NCI-H146 treated with DMSO at 0.1 percent for 48 hours (cell line): Measurements from ENCODE around the gene LACC1.

Source experiments
- DNase-seq: peaks from one replicate; lab custom pipeline; 2025; ENCODE audit not compliant: unreplicated experiment; lab: John Stamatoyannopoulos, UW

Gene LACC1

GRCh38 chr13:43883631-43884030, 3.9 kb downstream of the LACC1 start:
- DNase-seq, result no peak

GRCh38 chr13:43884222-43884621, 4.5 kb downstream of the LACC1 start:
- no peak for DNase-seq

GRCh38 chr13:43894438-43894837, 14.7 kb downstream of the LACC1 start:
- DNase-seq, result no peak

- no peak for DNase-seq
Measured at GRCh38 chr13:43895940-43896339, 16.2 kb downstream of the LACC1 start.

GRCh38 chr13:43905435-43906031, 25.8 kb downstream of the LACC1 start:
- DNase-seq, result peak; percentile 43

DNA sequence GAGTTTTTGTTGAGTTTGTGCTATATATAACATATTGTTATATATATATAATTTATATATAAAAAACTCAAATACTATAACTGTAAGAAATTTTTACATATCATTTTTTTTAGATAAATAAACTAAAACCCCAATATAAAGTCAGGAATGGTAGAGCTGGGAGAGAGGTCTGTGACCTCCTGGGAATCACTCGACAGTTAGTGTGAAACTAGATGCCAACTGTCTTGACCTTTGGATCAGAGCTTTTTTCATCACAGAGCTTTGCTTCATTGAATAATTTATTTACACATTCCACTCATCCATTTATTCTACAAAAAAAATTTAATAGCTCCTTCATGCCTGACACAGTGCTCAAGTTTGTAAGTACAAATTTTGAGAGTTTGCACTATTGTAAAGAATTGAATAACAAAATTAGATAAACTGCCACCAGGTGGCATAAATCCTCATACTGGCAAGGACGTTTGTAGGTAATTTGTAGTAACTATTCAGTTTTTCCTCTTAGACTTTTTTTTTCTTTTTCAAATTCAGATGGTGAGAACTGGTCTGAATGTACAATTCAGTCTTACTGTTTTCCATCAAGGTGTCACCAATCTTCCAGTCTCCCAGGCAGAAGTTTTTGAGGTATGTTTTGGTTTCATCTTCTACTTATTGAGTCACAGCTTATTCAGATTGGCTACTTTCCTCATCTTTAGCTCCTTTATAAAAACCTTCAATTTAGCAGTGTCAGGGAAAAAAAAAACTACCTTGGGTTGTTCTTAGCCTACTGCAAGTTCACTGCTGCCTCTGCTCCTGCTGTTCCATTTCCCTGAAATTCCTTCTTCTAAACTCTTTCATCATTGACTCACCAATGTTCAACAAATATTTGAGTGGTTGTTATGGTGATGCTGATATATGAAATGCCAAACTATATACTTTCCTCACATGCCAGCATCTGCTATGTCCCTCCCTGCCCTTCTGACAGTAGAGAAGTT, 28.7 kb downstream of the LACC1 start:
- DNase-seq, result peak; percentile 30

GRCh38 chr13:43910856-43911255, 31.2 kb downstream of the LACC1 start:
- DNase-seq, result no peak

DNA sequence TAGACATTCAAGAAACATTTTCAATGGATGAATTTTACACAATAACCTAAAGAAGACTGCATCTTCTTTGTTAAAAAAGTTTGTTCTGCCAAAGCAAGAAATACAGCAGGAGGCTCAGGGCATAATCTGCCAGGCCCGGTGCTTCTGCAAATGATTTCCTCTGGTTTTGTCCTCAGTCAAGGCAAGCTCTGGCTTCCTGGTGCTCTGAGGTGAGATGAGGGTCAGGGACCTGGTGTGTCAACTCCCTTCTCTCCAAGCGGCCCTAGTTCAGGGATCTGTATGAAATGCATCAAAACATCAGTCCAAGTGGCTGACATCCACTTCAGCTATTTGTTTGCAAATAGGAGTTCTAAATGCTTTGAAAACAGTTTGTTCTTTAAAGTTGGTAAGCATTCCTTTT, 31.6 kb downstream of the LACC1 start:
- no peak for DNase-seq

DNA sequence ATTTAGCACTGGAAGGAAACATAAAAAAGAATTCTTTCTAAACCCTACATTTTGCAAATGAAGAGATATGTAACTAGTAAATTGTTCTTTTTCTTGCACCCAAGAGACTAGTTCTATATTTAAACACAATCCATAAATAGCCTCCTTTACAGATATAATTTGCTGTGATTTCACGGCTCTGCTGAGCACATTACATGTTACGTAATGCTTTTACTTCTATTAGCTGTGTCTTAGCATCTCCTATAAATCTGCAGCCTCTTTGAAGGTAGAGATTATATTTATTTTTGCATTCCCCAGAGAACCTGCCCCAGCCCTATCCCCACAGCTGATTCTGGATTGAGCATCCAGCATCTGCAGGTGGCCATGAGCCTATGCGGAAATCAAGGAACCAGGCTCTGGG, 32.2 kb downstream of the LACC1 start:
- DNase-seq, result no peak

DNA sequence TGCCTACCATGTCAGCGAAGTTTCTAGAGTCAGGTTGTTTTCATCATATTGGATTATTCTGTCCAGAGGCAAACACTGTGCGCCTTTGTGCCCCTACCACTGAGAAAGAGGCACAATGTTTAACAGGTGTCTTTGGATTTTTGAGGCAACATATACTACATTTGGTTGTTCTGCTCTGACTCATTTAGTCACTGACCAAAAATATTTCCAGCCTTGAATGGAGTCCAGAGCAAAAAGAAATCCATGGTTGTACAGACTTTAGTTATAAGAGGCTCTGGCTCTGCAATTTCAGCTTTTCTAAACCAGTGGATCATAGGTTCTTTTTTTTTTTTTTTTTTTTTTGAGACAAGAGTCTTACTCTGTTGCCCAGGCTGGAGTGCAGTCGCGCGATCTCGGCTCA, 35.7 kb downstream of the LACC1 start:
- no peak for DNase-seq

DNA sequence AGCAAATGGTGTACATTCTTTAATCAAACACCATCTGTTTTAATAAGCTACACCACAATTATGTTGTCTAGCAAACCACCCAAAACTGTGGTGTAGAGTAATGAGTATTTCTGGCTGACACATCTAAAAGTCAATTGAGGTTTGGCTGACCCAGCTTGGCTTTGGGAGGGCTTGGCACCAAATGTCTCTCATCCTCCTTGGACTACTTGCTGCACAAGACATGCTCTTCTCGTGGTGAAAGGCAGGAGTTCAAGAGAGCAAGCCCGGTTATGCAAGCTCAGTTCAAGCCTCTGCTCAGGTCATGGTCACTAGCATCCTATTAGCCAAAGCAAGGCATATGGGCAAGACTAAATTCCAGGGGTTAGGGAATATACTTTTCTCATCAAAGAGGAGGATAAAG, 37.1 kb downstream of the LACC1 start:
- no peak for DNase-seq

- DNase-seq, result no peak
Measured at GRCh38 chr13:43918636-43919035, 38.9 kb downstream of the LACC1 start.

- DNase-seq, result no peak
Measured at GRCh38 chr13:43920965-43921674, 41.4 kb downstream of the LACC1 start.

GRCh38 chr13:43924549-43925245, 45.0 kb downstream of the LACC1 start:
- DNase-seq, result no peak

- no peak for DNase-seq
Measured at GRCh38 chr13:43929947-43930346, 50.2 kb downstream of the LACC1 start.

DNA sequence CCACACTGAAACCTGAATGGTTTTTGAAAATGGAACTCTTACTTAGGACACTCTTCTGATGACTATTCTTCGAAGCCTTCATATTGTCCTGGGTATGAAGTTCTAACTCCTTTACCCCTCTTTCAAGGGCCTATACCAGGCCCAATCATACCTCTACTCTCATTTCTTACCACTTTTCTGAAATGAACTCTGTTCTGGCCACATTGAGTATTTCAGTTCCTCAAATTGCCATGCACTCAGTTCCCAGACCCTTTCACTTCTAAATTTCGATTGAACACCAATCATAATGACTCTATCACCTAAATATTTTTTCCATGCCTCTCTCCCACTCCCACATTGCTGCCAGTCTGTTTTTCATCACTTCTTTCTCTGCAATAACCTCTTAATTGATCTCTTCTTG, 53.7 kb downstream of the LACC1 start:
- DNase-seq, result no peak

GRCh38 chr13:43934273-43934672, 54.6 kb downstream of the LACC1 start:
- DNase-seq, result no peak

DNA sequence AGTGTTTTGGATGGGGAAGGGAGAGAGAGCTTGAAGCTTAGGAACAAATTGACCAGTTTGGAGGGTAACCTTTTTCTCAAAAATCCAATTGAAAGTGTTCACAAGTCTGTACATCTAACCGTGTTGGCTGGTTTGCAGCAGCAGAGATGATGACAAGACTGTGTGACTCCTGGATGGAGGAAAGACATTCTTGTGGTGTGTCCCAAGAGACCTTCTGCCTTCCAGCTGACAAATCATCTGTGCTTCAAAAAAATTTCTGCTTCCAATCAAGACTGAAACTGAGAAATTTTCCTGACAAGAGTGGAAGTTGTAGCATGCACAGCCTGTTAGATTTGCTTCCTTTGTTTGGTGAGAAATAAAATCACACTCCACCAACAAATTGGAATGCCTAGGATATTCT, 56.2 kb downstream of the LACC1 start:
- no peak for DNase-seq

GRCh38 chr13:43936647-43937046, 56.9 kb downstream of the LACC1 start:
- DNase-seq, result no peak

DNA sequence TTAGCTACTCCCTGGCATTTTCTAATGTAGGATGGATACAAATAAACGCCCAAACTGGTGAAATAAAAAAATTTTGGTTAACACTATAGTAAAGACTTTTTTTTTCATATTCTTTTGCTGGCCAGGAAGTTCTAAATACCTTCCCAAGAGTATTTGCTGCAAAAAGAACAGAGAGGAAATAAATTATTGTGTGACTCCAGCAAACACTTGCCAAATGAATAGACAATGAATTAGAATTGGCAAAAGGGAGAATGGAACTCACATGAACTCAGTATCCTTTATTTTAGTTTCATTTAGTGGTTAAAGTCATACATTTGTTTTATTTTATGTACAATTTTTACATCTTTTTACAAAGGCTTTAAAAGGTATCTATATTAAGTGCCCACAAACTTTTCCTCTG, 58.1 kb downstream of the LACC1 start:
- DNase-seq, result no peak

DNA sequence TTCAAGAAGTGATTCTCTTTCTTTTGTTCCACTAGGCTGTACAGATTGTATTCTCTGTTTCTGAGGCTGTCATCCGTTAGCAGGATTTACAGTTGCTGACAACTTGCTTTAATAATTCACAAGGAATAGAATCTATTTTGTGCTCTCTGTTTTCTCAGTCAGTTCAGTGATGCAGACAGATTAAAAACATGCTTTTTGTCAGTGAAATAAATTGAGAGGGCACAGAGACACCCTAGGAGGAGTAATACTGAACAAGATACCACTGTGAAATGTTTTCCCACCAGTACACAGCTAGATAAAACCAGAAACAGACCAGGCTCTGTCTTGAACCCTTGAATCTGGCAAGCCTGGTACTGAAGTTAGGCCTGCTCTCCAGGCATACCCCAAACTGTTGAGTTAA, 58.7 kb downstream of the LACC1 start:
- no peak for DNase-seq
